ENCODE results near the gene EIF4B. TPM values are rescaled to one million over a fixed set of nuclear protein-coding genes. Genes with fewer than 3 reads are reported as not detected.

EIF4B gene
- total RNA-seq, 1 experiment from 2014 or later: 809 TPM

Small RNA genes lying within 50 kb of the gene (microRNA-seq; reads per million reads assigned to microRNA genes)
- gene MIR6757 (ENCODE audit: borderline number of aligned reads): not detected

Other genes with a start within 250 kb of the EIF4B start
- not detected for gene KRT76, start 229.1 kb upstream of the EIF4B start, total RNA-seq (2021; ENCODE audit: unreplicated experiment)
- gene KRT3, start 210.3 kb upstream of the EIF4B start, total RNA-seq (2021; ENCODE audit: unreplicated experiment): not detected
- gene KRT4, start 192.3 kb upstream of the EIF4B start, total RNA-seq (2021; ENCODE audit: unreplicated experiment): not detected
- not detected for gene KRT79, start 172.1 kb upstream of the EIF4B start, total RNA-seq (2021; ENCODE audit: unreplicated experiment)
- not detected for gene KRT78, start 157.5 kb upstream of the EIF4B start, total RNA-seq (2021; ENCODE audit: unreplicated experiment)
- 1,655 TPM for gene KRT8, start 101.4 kb upstream of the EIF4B start, total RNA-seq (2021; ENCODE audit: unreplicated experiment)
- gene KRT18, start 57.3 kb upstream of the EIF4B start, total RNA-seq (2021; ENCODE audit: unreplicated experiment): 1,229 TPM
- 25.7 TPM for gene TNS2, start 43.6 kb downstream of the EIF4B start, total RNA-seq (2021; ENCODE audit: unreplicated experiment)
- gene SPRYD3, start 72.9 kb downstream of the EIF4B start, total RNA-seq (2021; ENCODE audit: unreplicated experiment): 47.5 TPM
- 83.4 TPM for gene IGFBP6, start 91.2 kb downstream of the EIF4B start, total RNA-seq (2021; ENCODE audit: unreplicated experiment)
- 0.17 TPM for gene SOAT2, start 97.0 kb downstream of the EIF4B start, total RNA-seq (2021; ENCODE audit: unreplicated experiment)
- gene ZNF740, start 174.3 kb downstream of the EIF4B start, total RNA-seq (2021; ENCODE audit: unreplicated experiment): 49.7 TPM
- gene CSAD, start 174.5 kb downstream of the EIF4B start, total RNA-seq (2021; ENCODE audit: unreplicated experiment): 20.3 TPM
- gene ITGB7, start 200.8 kb downstream of the EIF4B start, total RNA-seq (2021; ENCODE audit: unreplicated experiment): 1.9 TPM
- 68.9 TPM for gene RARG, start 225.8 kb downstream of the EIF4B start, total RNA-seq (2021; ENCODE audit: unreplicated experiment)

All from HCT116 (cell line).